Activated CD8-positive, alpha-beta memory T cell treated with anti-CD3 and anti-CD28 coated beads, Interleukin-2, amount 50 U/mL, for 4 hours (primary cell): ENCODE data around the gene NENF.
"Not testable (repeated sequence)": the region's sequence is repeated elsewhere in the genome, so short reads cannot be mapped to it uniquely, and the experiment has no call there.

Experiments
- DNase-seq: peaks from one replicate; pipeline ENCODE4 v3.0.0-alpha.2; 2020

Gene NENF

GRCh38 chr1:212432661-212433576 is at the start of gene NENF:
TSS of gene NENF (plus strand) at chr1:212432920. CDS start at chr1:212432944, 24 bp downstream.
- peak; percentile 76 for DNase-seq

DNA sequence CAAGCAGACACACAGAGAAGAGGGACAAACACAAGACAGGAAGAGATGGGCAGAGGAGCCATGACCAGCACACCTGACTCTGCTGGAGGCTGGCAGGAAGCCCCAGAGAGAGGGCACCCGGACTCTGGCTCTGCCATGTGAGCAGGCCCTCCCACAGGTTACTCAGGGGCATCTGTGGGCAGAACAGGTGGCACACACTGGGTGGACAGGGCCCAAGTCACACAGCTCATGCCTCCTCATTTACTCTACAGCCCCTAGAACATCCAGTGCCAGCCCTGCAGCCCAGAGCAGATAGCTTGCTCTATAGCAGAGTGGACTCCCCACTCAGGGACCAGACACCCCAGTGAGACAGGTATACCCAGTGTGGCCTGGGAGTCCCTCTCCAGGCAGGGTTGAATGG is 46.7 kb upstream of the NENF start:
- no peak for DNase-seq

DNA sequence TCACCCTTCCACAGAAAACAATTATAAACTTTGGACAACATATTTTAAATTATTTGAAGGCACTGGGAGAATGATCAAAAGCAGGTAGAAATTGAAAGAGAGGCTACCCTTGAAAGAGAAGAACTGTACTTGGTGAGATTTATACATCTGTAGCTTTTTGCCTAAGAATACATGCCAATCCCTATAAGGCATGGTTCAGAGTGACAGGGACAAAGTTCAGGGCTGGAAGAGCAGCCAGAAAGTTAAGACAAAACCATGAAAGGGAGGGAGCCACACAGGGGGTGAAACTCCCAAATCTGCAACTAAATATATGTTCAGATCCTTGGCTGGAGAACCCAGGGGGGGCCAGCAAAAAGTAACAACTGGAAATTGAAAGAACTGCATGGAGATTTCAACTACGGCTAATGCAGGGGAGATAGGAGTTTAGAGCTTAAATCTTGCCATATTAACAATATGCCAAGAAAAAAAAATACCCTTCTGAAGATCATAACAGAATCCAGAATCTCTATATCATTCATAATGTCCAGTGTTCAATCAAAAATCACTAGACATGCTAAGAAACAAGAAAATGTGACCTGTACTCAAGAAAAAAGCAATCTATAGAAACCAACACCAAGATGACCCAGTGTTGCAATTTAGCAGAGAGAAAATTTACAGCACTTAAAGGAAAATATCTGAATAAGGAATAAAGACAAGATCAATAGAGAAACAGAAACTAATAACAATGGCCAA is 43.6 kb upstream of the NENF start:
- no peak for DNase-seq

DNA sequence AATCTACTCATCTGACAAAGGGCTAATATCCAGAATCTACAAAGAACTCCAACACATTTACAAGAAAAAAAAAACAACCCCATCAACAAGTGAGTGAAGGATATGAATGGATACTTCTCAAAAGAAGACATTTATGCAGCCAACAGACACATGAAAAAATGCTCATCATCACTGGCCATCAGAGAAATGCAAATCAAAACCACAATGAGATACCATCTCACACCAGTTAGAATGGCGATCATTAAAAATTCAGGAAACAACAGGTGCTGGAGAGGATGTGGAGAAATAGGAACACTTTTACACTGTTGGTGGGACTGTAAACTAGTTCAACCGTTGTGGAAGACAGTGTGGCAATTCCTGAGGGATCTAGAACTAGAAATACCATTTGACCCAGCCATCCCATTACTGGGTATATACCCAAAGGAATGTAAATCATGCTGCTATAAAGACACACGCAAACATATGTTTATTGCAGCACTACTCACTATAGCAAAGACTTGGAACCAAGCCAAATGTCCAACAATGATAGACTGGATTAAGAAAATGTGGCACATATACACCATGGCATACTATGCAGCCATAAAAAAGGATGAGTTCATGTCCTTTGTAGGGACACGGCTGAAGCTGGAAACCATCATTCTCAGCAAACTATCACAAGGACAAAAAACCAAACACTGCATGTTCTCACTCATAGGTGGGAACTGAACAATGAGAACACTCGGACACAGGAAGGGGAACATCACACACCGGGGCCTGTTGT is 36.9 kb upstream of the NENF start:
- DNase-seq = not testable (repeated sequence)

- DNase-seq = no peak
Observed at GRCh38 chr1:212396638-212397037, 36.1 kb upstream of the NENF start.

GRCh38 chr1:212397171-212397570 is 35.5 kb upstream of the NENF start:
- DNase-seq = no peak

- DNase-seq = no peak
Observed at GRCh38 chr1:212401042-212401441, 31.7 kb upstream of the NENF start.

- no peak for DNase-seq
Observed at GRCh38 chr1:212401838-212402582, 30.7 kb upstream of the NENF start.

GRCh38 chr1:212402666-212403321 is 29.9 kb upstream of the NENF start:
- no peak for DNase-seq

- DNase-seq = no peak
Observed at GRCh38 chr1:212410231-212410820, 22.4 kb upstream of the NENF start.

GRCh38 chr1:212412374-212412773 is 20.3 kb upstream of the NENF start:
- DNase-seq = no peak

- DNase-seq = no peak
Observed at GRCh38 chr1:212413902-212414327, 18.8 kb upstream of the NENF start.

GRCh38 chr1:212414328-212415106 is 18.2 kb upstream of the NENF start, which contains the start of gene PACC1:
TSS of gene PACC1 (minus strand) at chr1:212414886. CDS start at chr1:212414757, 129 bp downstream.
- peak; percentile 86 for DNase-seq

- DNase-seq = no peak
Observed at GRCh38 chr1:212415107-212415841, 17.4 kb upstream of the NENF start.

DNA sequence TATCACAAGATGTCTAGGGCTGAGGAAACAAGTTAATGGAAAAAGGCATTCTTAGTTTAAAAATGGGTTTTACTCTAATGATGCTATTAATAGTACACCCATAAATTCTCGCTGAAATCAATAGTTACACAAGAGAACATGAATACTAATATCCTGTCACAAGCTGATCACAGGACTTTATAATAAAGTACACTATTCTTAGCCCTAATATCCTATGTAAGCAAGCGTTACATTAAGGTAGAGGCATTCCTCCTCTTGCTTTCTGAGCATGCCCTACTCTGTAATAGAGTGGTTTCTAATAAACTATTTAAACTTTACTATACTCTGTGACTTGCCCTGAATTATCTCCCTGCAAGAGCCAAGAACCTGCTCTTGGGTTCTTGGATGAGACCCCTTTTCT is 11.6 kb upstream of the NENF start:
- DNase-seq = no peak

- no peak for DNase-seq
Observed at GRCh38 chr1:212423879-212424278, 8.8 kb upstream of the NENF start.

DNA sequence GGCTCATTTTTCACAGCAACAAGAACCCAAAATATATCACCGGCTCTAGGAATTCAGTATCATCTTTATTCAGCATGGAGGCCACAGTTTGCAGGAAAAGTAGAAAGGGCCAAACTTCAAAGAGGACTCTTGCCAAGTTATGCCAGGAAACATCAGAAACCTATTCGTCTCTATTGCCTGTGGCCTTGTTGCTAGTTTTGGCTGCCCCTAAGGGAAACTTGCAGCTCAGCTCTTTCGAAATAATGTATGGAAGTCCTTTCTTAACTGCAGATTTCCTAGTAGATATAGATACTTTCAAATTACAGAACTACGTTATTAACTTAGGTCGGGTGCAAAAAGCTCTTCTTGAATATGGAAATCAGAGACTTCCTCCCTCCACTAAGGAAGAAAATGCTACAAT is 4.2 kb upstream of the NENF start:
- no peak for DNase-seq

DNA sequence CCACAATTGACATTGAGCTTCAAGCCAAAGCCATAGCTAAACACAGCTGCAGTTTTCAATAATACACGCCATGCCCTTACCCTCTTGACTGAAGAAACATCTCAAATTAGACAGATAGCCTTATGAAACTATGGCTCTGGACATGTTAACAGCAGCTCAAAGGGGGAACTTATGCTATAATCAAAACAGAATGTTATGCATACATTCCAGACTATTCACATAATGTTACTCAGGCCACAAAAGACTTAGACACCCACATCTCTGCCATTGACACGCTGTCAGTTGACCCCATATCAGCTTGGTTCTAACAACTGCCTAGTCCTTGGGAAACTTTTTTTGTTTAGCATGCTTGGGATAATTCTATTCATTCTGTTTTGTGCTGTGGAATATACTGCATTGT is 2.3 kb upstream of the NENF start:
- DNase-seq = no peak

DNA sequence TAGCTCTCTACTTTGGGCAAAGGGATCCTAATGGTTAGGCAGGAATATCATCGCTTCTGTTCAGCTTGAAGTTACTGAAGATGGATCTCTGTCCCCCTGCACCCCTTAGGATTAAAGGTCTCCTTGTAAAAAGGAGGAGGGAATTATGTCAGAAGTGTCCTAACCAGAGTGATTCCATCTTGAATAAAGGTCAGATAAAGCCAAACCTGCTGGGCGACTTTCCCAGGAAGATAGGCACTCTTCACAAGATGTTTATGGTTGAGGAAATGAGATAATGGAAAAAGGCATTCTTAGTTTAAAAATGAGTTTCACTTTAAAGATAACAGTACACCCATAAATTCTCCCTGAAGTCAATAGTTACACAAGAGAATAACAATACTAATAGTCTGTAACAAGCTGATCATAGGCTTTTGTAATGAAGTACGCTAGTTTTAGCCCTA is 1.7 kb upstream of the NENF start:
- DNase-seq = no peak

GRCh38 chr1:212431644-212432043 is 1.1 kb upstream of the NENF start:
- no peak for DNase-seq
